HG03175 (cell line): ENCODE measurements around the gene PILRA.
"Not testable (repeated sequence)": the region's sequence is repeated elsewhere in the genome, so short reads cannot be mapped to it uniquely, and the experiment has no call there.

Experiments used
- ATAC-seq: cut with Tn5 transposase; IDR thresholded peaks from one replicate; pipeline ENCODE4 v1.9.1; 2021; ENCODE audit warnings: mild to moderate bottlenecking, moderate library complexity; ENCODE audit not compliant: unreplicated experiment

Gene PILRA

GRCh38 chr7:100357131-100357561 is 16.1 kb upstream of the PILRA start:
- no peak for ATAC-seq

DNA sequence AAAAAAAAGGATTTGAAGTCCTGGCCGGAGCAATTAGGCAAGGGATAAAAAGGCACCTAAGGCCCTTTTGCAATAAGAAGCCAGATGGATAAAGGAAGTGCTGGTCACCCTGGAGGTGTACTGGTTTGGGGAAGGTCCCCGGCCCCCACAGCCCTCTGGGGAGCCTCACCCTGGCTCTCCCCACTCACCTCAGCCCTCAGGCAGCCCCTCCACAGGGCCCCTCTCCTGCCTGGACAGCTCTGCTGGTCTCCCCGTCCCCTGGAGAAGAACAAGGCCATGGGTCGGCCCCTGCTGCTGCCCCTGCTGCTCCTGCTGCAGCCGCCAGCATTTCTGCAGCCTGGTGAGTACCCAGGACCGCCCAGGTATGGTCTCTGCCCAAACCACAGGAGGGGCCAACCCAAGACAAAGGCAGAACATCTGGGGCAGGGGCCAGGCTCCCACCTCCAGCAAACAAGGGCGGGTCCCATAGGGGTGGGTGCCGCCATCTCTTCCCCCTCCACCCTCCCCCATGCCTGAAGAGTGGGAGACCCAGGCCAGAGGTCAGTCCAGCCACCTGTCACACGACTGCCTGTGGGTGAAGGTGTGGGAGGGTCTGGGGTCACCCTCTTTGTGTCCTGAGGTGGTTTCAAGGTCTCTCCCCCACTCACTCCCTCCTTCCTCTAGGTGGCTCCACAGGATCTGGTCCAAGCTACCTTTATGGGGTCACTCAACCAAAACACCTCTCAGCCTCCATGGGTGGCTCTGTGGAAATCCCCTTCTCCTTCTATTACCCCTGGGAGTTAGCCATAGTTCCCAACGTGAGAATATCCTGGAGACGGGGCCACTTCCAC is 15.0 kb upstream of the PILRA start, which contains the start of gene PILRB:
Gene PILRB, plus strand, starts transcription at position 91 of the 830 bp plus-strand sequence. Its CDS starts 186 bp downstream, at position 277.
- no peak for ATAC-seq

GRCh38 chr7:100358857-100359212 is 14.5 kb upstream of the PILRA start:
- no peak for ATAC-seq

- no peak for ATAC-seq
Observed at GRCh38 chr7:100360135-100360854, 13.0 kb upstream of the PILRA start.

DNA sequence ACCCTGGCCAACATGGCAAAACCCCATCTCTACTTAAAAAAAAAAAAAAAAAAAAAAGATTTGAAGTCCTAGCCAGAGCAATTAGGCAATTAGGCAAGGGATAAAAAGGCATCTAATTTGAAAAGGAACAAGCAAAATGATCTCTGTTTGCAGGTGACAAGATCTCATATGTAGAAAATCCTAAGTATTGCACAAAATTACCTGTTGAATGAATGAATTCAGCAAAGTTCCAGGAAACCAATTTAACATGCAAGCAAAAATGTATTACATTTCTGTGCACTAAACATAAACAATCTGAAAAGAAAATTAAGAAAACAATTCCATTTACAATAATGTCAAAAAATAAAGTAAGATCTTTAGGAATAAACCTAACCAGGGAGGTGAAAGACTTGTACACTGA is 10.2 kb upstream of the PILRA start:
- no peak for ATAC-seq

GRCh38 chr7:100363797-100364196 is 9.5 kb upstream of the PILRA start:
- ATAC-seq, result not testable (repeated sequence)

DNA sequence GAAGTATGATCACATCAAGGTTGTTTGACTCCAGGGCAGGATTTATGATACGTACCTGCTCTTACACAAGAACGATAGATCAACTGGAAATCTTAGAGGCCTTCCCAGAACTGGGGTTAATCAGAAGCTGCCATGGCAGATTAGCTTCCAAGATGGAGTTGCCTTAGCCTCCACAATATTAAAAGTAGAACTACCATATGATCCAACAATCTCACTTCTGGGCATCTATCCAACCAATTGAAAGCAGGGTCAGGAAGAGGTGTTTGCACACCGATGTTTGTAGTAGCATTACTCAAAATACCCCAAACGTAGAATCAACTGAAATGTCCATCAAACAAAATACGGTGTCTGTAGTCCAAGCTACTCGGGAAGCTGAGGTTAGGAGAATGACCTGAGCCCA is 8.8 kb upstream of the PILRA start:
- ATAC-seq, result no peak

DNA sequence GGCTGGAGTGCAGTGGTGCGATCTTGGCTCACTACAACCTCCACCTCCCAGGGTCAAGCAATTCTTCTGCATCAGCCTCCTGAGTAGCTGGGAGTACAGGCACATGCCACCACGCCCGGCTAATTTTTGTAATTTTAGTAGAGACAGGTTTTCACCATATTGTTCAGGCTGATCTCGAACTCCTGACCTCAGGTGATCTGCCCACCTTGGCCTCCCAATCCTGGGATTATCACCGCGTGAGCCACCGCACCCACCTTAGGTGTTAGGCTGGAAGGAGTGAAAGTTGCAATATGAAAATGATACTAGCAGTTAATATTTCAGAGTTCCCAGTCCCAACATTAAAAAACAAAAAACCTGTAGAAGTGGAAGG is 7.3 kb upstream of the PILRA start:
- ATAC-seq, result not testable (repeated sequence)

GRCh38 chr7:100366411-100367250 is 6.7 kb upstream of the PILRA start:
- no peak for ATAC-seq

DNA sequence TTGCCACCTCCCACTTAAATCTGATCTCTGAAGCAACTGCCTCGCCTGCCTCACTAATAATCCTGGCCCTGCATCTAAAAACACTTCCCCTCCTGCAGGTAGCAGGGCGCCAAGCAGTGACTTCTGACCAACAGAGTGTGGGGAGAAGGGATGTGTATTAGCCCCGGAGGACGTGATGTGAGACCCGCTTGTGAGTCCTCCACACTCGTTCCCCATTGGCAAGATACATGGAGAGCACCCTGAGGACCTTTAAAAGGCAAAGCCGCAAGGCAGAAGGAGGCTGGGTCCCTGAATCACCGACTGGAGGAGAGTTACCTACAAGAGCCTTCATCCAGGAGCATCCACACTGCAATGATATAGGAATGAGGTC is 6.1 kb upstream of the PILRA start:
- no peak for ATAC-seq

DNA sequence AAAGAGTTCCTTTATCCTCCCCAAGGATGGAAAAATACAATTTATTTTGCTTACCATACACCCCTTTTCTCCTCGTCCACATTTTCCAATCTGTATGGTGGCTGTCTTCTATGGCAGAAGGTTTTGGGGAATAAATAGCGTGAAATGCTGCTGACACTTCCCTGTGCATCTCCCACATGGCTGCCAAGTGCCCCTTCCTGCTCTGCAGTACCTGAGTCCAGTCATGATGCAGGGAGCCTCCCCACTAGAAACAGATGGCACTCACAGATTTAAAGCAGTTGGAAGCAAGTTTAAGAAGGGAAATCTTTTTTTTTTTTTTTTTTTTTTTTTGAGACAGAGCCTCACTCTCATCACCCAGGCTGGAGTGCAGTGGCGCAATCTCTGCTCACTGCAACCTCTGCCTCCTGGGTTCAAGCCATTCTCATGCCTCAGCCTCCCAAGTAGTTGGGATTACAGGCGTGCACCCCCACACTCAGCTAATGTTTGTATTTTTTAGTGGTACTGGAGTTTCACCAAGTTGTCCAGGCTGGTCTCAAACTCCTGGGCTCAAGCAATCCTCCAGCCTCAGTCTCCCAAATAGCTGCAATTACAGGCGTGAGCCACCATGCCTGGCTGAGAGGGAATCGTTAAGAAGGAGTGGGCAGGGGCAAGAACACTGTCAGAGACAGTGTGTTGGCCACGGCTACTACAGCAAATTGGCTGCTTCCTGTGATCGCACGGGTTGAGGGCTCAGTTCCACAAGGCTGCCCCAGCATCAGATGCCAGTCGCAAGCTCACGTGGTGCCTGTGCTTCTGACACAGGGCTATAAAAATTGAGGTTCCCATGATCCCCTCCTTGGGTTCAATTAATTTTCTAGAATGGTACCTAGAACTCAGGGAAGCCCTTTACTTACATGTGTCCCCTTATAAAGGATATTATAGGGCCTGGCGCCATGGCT is 5.3 kb upstream of the PILRA start:
- ATAC-seq, result no peak

GRCh38 chr7:100369105-100369504 is 4.2 kb upstream of the PILRA start:
- ATAC-seq, result peak; percentile 70

DNA sequence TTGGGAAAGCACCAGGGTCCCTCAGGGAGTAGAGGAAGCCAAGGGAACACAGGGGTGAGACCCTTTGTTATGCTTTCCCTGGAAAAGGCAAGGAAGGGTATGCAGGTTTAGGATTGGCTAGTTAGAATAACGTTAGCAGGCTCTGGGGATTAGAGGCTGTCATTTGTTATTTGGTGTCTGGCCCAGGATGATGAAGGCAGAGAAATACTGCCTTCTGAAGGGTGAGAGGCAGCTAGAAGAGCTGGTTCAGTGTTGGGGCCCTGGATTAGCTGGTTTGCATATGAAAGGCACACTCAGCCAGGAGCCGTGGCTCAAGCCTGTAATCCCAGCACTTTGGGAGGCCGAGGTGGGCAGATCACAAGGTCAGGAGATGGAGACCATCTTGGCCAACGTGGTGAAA is 3.0 kb upstream of the PILRA start:
- no peak for ATAC-seq

DNA sequence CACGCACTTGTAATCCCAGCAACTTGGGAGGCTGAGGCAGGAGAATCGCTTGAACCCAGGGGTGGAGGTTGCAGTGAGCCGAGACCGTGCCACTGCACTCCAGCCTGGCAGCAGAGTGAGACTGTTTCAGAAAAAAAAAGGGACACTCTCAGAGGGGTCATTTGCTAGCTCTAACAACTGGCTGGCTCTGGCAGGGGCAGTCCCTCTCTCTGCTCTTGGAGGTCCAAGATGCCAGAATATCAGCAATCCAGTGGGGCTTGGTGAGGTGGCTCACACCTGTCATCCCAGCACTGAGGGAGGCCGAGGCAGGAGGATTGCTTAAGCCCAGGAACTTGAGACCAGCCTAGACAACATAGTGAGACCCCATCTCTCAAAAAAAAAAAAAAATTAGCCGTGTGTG is 2.5 kb upstream of the PILRA start:
- ATAC-seq, result no peak

DNA sequence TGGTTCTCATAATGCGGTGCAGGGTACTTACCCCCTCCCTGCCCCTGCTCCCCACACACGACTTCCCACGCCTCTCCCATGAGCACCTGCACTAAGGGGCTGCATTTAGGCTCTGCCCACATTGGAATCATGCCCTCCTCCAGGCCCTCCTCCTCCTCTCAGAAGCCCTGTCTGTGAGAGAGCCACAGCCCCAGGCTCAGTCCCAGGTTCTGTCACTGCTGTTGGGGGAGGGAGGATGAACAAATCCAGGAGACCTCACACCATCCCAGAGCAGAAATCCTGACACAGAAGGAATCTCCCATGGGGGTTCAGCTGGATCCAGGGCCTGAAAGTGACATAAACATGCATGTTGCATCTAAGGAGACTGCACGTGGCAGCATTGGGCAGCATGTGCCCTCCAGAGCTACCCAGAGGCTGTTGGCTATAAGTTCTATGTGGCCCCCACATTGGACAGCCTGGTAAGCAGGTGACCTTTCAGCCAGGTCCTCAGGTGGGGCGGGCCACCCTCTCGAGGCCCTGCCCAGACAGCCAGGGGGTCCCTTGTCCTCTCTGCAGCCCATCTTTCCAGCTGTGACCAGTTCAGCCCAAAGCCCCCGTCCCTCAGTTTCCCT is 1.6 kb upstream of the PILRA start:
- ATAC-seq, result no peak

- ATAC-seq, result no peak
Observed at GRCh38 chr7:100372256-100372655, 1.0 kb upstream of the PILRA start.

- ATAC-seq, result no peak
Observed at GRCh38 chr7:100372694-100373093, 593 bp upstream of the PILRA start.

DNA sequence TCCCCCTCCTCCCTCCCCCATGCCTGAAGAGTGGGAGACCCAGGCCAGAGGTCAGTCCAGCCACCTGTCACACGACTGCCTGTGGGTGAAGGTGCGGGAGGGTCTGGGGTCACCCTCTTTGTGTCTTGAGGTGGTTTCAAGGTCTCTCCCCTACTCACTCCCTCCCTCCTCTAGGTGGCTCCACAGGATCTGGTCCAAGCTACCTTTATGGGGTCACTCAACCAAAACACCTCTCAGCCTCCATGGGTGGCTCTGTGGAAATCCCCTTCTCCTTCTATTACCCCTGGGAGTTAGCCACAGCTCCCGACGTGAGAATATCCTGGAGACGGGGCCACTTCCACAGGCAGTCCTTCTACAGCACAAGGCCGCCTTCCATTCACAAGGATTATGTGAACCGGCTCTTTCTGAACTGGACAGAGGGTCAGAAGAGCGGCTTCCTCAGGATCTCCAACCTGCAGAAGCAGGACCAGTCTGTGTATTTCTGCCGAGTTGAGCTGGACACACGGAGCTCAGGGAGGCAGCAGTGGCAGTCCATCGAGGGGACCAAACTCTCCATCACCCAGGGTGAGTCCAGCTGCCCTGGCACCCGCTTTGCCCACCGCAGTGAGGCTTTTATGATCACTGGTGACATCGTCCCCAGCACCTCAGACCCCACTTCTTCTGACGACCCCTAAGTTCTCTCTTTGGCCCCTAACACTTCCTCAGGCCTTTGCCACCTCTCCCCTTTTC is 747 bp downstream of the PILRA start:
- ATAC-seq, result not testable (repeated sequence)

GRCh38 chr7:100374601-100375000 is 1.3 kb downstream of the PILRA start:
- ATAC-seq, result no peak
